ENCODE results near the gene EIF3F. TPM values are rescaled to one million over a fixed set of nuclear protein-coding genes. Genes with fewer than 3 reads are reported as not detected.

Gene EIF3F
- total RNA-seq, 1 experiment from 2014 or later = 309 TPM

DNA sequence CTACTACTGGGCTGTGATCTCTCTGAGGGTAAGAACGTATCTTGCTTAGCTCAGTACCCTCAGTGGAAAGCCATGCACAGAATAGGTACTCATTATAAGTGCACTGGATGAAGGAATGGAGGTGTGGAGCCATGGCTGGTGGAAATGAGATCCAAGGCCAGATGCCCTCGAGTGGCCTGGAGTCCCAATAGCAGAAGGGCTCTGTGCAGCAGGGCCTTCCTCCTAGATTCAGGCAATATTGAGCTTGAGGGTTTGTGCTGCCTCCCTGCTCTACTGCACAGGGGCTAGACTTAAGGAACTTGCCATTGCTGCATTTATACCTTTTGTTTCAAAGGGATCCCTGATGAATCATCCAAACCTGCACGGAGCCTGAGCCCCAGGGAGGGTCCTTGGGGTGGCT is 60.2 kb downstream of the EIF3F start:
- POLR2A ChIA-PET = interaction anchor here (0.7 kb wide), 1 partner anchor 594 kb away, joined by 3 read pairs; no protein-coding TSS in a partner anchor
- no peaks in the 10 kb centered on the region for H3K9me3 Mint-ChIP-seq (ENCODE audit: unreplicated experiment)
- H3K36me3 Mint-ChIP-seq (ENCODE audit: insufficient read depth, unreplicated experiment) = no peaks in the 10 kb centered on the region
- TF ChIP-seq, protein P1, sequence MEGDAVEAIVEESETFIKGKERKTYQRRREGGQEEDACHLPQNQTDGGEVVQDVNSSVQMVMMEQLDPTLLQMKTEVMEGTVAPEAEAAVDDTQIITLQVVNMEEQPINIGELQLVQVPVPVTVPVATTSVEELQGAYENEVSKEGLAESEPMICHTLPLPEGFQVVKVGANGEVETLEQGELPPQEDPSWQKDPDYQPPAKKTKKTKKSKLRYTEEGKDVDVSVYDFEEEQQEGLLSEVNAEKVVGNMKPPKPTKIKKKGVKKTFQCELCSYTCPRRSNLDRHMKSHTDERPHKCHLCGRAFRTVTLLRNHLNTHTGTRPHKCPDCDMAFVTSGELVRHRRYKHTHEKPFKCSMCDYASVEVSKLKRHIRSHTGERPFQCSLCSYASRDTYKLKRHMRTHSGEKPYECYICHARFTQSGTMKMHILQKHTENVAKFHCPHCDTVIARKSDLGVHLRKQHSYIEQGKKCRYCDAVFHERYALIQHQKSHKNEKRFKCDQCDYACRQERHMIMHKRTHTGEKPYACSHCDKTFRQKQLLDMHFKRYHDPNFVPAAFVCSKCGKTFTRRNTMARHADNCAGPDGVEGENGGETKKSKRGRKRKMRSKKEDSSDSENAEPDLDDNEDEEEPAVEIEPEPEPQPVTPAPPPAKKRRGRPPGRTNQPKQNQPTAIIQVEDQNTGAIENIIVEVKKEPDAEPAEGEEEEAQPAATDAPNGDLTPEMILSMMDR (IDR thresholded peaks at IDR 0.05; ENCODE audit: unreplicated experiment) = no peak
- H3K4me3 Mint-ChIP-seq (ENCODE audit: unreplicated experiment) = no peak overlapping the region
- CTCF ChIA-PET = interaction anchor here (0.6 to 3.2 kb wide), 4 partner anchors 14 to 52 kb away, joined by 3 to 17 read pairs (median 4); no protein-coding TSS in a partner anchor
- intact Hi-C loops (cut with micrococcal nuclease) = no loop called here
- H3K27me3 Mint-ChIP-seq (ENCODE audit: insufficient read depth, unreplicated experiment) = peaks cover 66% of the 10 kb centered on the region
- no peaks in the 10 kb centered on the region for H3K4me1 Mint-ChIP-seq (ENCODE audit: insufficient read depth, unreplicated experiment)
- H3K27ac Mint-ChIP-seq (ENCODE audit: low read depth, unreplicated experiment) = no peak overlapping the region
- DNase-seq (ENCODE audit: unreplicated experiment) = no peak
- no TSS peak for BruUV-seq (replicated peaks)

DNA sequence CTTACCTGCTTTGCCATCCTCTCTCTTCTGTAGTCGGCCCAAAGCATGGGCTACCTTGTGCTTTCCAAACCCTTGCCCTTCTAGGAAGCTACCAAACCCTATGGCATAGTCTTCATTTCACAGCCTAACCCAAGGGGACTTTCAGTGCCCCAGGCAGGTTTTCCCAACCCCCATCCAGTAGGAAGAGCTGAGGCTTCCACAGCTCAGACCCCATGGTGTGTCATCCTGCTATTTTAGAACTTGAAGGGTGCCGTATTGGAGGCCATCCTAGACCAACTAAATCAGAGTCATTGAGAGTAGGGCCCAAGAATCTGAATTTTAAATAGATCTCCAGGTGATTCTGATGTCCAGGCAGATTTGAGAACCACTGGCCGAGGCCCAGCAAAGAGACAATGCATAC is 61.9 kb downstream of the EIF3F start:
- POLR2A ChIA-PET = no interaction called here
- CTCF ChIA-PET = interaction anchor here (0.6 to 3.2 kb wide), 6 partner anchors 10 to 1518 kb away, joined by 3 to 17 read pairs (median 9); no protein-coding TSS in a partner anchor
- Mint-ChIP-seq H3K9me3 (ENCODE audit: unreplicated experiment) (no peaks in the 10 kb centered on the region), H3K27ac (ENCODE audit: low read depth, unreplicated experiment) (no peak overlapping the region), H3K4me3 (ENCODE audit: unreplicated experiment) (no peak overlapping the region), H3K4me1 (ENCODE audit: insufficient read depth, unreplicated experiment) (no peaks in the 10 kb centered on the region), H3K27me3 (ENCODE audit: insufficient read depth, unreplicated experiment) (peaks cover 55% of the 10 kb centered on the region), H3K36me3 (ENCODE audit: insufficient read depth, unreplicated experiment) (no peaks in the 10 kb centered on the region)
- intact Hi-C loops (cut with micrococcal nuclease) = no loop called here
- BruUV-seq (replicated peaks) = no TSS peak
- TF ChIP-seq, protein P1 (IDR thresholded peaks at IDR 0.05; ENCODE audit: unreplicated experiment) = no peak
- DNase-seq (ENCODE audit: unreplicated experiment) = no peak

Other genes with a start within 250 kb of the EIF3F start
- gene OR5P2, start 190.4 kb upstream of the EIF3F start, total RNA-seq (2022) = not detected in 2 replicates
- not detected in 2 replicates for gene OR5P3, start 156.5 kb upstream of the EIF3F start, total RNA-seq (2022)
- not detected in 2 replicates for gene OR10A6, start 56.1 kb upstream of the EIF3F start, total RNA-seq (2022)
- not detected in 2 replicates for gene OR10A3, start 45.6 kb upstream of the EIF3F start, total RNA-seq (2022)
- gene NLRP10, start 21.9 kb upstream of the EIF3F start, total RNA-seq (2022) = 0.42 and 1.3 TPM in 2 replicates
- gene TUB, start 93.9 kb downstream of the EIF3F start, total RNA-seq (2022) = 1.4 and 1.8 TPM in 2 replicates
- gene RIC3, start 181.7 kb downstream of the EIF3F start, total RNA-seq (2022) = 0.65 and 0.96 TPM in 2 replicates

All from MCF 10A (cell line).